HG02642 (cell line): ENCODE measurements around the gene FXYD2.
"Not testable (repeated sequence)": the region's sequence is repeated elsewhere in the genome, so short reads cannot be mapped to it uniquely, and the experiment has no call there.

ENCODE experiments used
- ATAC-seq: cut with Tn5 transposase; IDR thresholded peaks from one replicate; pipeline ENCODE4 v1.9.1; 2021; ENCODE audit warnings: mild to moderate bottlenecking; ENCODE audit not compliant: unreplicated experiment, poor library complexity

Gene FXYD2

DNA sequence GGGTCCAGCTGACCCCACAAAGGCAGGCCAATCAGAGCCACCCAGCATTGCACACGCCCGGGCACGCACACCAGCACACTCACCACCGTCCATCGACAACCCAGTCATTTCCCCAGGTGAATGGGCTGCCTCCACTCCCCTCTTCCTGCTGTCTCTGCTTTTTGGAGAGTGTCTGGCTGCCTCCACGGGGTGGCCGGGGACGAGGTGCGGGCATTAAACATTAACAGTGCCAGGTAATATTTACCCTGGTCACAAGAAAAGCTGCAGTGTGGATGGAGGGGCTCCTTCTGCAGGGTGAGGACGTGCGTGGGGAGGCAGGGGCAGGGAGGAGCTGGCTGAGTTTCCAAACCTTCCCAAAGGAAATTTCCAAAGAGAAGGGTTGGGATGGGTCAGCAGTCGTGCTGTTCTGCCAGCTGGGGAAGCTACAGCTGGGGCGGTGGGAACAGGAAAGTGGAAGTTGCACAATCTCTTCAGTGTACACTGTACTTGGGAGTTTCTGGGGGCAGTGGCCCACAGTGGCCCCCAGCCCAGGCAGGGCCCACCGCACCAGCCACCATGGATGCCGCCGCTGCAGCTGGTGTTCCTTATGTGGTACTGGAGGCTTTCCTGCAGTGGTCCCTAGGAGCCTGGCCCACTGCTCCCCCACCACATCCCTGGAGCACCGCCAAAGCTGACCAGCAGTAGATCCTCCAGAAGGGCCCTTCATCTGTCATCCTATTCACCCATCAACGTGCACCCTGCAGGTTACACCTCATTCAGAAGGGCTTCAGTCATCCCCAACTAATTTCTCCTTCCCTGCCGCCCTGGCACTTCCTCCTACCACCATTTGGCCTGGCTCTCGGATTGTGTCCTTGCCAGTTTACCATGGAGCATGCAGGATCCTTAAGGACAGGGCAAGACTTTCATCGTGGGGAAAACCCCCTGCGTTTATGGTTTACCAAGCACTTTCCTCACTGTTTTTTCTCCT, at the start of gene FXYD2:
FXYD2 (minus strand) TSS at position 174 of the 967 bp plus-strand sequence; CDS start at position 108, 66 bp downstream.
- ATAC-seq, result no peak

DNA sequence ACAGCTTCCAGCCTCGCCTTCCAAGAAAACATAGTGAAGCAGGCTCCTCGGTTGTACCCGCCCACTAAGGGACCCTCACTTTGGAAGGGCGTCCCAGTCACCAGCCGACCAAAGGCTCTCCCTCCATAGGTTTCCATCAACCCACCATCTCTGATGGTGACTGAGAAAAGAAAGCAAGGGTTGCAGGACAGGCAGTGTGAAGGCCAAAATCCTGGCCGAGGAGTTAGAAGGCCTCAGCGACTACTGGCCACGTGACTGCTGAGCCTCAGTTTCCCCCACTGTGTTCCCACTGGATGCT, 49.2 kb upstream of the FXYD2 start:
- ATAC-seq, result no peak

DNA sequence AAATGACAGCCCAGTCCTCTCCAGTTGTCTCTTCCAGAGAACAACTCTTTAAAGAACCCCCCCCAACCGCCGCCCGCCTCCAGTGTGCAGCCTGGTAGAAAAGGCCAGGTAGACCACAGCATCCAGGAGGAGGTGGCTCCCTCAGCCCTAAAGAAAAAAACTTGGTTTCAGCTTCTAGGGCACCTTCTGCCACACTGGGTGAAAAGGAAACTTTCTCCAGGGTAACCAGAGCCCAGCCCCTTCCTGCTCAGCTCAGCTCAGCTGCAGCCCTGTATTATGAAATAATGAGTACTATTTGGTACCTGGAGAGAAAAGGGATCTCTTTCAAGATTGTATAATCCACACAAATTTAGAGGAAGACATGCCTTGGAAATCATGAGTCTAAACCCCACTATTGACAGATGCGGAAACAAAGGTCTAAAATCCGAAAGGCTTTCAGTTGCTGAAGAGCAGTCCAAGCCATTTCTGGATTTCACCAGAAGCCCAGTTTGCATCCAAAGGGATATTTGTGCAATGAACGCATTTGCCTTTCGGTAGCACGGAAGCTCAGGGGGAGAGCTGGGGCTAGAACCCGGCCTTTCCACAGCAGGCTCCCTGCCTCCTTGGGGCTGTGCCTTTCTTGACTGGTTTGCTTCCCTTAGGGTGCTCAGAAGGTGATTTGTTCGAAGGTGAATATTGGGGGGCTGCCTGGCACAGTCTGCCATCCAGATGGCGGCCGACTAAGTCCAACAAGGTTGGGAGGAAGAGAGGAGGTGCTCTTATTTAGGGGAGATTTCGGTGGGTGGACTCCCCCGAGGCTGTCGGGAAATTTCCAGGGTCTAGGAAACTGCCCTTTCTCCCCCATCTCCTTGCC, 48.7 kb upstream of the FXYD2 start:
- ATAC-seq, result no peak

DNA sequence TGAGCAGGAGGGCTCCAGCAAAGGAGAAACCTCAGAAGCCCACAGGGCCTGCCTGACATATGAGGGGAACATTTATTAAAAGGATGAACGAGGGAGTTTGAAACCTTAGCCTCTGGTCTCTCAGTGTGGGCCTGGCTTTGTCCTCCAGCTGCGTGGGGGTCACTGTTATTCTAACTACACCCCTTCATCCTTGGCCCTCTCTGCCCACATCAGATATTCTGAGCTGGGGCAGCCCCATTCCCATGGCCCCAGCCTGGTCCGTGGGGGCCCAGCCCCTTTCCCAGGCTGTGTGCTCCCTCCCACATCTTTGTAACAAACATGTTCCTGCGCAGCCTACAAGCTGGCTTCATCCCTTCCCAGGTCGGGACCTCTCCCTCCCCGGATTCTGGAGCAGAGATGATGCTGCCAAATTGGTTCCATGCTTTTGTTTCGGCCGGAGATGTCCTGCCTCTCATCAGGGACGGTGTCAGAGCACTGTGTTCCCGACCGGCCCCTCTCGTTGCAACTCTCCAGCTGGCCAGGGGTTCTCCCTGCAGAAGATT, 47.9 kb upstream of the FXYD2 start:
- ATAC-seq, result no peak

DNA sequence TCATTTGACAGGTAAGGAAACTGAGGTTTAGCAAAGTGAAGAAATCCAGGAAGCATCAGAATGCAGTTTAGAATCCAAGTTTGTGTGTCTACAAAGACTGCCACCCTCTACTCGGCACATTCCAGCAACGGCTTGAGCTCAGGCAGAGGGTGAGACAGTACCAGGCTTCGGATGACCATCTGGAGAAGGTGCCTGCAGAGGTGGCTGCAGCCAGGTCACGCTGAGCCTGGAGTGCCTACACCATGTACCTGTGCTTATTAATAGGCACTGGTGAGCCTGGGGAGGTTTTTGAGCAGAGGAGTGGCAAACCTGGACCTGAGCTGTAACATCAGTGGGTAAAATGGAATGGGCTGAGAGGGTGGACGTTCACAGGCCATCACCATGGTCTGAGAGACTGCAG, 47.2 kb upstream of the FXYD2 start:
- no peak for ATAC-seq

DNA sequence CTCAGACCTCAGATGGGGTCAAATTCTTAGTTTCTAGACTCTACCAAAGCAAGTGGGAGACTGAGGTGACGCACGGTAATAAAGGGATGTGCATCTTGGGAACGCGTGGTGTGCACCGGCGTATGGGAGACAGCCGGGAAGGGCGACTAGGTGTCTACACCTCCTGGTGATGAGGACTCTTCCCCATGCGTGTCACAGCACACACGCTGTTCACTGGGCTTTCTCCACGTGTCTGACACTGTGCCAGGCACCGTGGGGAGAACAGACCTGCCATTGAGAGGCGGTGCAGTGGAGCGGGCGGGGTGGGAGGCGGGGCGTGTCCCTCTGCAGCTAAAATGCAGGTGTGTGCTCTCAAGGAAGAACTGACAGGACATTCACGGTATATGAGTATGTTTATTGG, 46.6 kb upstream of the FXYD2 start:
- ATAC-seq, result no peak

DNA sequence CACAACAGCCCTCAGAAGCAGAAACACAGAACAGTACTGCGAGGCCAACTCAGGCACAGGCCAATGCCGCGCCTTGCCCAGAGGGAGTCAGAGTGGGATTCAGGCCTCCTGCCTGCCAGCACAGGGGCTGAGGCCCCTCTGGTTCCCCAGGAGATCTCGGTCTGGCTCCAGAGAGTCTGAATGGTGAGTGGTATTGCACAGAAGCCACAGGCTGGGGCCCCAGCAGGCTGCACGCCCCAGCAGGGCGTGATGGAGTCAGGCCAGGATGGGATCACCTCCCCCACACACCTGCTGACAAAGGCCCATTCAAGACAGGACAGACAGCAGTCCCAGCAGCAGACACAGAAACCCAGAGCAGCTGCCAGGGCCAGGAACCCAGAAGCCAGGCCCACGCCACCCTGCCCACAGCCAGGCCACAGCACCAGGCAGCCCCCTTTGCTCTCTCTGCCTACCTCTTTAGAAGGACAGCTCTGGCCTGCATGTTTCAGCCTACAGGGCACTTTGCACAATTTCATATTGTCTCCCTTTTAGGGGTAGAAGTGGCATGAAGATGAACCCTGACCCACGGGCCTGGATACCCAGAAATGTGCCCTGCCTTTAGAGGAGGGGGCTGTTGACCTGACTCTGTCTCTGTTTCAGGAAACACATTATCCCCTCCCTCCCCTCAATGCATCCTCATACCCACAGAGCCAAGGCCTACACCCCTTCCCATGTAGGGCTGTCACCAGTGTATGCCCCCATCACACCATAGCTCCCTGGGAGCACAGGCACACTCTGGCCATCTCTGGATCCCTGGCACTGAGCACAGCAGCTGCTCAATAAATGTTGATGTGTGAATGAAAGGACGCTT, 45.8 kb upstream of the FXYD2 start:
- ATAC-seq, result no peak

DNA sequence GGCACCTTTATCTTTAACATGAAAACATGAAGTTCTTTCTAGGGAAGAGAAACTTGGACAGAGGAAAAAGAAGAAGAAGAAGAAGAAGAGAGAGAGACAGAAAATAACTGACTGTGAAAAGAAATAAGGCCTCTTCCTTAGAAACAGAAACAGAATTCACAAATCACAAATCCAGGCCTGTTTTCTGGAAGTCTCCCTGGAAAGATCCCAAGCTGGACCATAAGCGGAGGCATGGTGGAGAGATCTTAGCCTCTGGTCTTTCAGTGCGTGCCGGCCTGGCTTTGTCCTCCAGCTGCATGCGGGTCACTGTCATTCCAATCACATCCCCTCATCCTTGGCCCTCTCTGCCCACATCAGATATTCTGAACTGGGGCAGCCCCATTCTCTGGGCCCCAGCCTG, 45.1 kb upstream of the FXYD2 start:
- no peak for ATAC-seq

DNA sequence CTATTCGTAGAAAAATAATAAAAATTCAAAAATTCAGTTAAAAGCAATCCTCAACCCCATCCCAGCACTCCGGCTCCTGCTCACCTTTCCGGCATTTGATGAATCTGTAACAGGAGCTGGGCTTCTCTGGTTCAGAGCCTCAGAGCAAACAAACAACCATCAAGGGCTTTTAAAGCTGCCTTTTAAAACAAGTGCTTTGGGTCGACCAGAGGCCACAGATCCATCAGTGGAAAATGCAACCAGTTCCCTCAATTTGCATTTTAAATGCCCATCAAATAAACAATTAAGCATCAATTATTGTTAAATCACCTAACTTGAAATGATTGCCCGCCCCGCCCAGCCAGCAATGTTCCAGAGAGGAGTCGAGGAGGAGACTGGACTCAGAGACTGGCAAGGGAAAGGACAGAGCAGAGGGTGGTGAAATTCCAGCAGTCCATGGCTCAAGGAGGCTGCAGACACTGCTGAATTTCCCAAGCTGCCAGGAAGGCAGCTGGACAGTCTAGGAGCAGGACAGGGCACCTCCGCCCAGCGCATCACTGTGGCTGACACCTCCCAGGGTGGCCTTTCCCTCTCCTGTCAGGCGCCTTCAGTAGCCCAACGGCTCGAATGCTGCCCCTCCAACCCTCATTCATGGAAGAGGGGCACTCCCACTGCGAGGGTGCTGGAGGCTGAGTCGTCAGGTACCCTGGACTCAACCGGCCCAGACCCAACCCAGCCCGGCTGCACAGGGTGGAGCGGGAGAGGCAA, 44.4 kb upstream of the FXYD2 start:
- ATAC-seq, result no peak

DNA sequence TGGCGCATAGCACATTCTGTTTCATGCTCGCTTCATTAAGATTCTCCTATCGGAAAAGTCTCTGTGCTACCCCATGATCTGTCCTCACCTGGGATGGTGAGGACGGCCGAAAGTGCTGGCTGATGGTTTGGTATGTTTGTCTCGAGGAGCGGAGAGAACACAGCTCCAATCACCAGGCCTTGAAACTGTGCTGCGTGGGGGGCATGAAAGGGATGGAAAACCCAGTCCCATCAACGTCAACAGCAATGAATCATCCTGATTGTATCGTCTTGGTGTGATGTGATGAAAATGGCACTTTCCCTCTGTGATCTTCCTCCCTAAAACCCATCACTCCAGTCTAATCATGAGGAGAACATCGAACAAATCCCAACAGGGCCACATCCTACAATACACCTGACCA, 43.5 kb upstream of the FXYD2 start:
- no peak for ATAC-seq

DNA sequence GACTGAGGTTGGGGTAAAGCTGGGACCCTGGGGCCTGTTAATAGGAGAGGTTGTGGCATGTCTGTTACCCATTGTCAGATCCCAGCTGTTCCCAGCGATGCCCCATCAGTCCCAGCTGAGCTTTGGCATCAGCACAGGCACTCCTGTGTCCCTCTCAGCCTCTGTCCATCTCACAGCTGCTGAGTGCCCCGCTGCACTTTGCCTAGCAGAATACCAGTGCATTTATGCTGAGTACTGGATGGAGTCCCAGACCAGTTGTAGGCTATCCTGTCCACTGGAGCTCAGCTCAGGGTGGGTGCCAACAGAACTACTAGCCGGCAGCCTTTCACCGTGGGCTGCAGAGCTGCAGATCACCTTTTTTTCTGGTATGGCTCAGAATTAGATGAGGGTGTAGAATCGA, 42.0 kb upstream of the FXYD2 start:
- ATAC-seq, result no peak

DNA sequence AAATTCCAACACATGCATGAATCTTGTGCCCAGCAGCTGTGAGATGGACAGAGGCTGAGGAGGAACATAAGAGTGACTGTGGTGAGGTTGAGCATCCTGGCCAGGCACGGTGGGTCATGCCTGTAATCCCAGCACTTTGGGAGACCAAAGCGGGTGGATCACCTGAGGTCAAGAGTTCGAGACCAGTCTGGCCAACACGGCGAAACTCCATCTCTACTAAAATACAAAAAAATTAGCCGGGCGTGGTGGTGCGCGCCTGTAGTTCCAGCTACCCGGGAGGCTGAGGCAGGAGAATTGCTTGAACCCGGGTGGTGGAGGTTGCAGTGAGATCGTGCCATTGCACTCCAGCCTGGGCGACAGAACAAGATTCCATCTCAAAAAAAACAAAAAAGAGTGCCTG, 41.0 kb upstream of the FXYD2 start:
- not testable (repeated sequence) for ATAC-seq

DNA sequence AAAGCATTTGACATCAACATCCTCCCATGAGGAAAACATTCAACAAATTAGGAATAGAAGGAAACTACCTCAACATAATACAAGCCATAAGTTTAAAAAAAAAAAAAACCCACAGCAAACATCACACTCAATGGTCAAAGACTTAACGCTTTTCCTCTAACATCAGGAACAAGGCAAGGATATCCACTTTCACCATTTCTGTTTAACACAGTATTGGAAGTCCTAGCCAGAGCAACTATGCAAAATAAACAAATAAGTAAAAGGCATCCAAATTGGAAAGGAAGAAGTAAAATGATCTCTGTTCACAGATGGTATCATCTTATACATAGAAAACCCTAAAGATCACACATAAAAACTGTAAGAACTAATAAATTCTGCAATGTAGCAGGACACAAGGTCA, 38.8 kb upstream of the FXYD2 start:
- no peak for ATAC-seq

DNA sequence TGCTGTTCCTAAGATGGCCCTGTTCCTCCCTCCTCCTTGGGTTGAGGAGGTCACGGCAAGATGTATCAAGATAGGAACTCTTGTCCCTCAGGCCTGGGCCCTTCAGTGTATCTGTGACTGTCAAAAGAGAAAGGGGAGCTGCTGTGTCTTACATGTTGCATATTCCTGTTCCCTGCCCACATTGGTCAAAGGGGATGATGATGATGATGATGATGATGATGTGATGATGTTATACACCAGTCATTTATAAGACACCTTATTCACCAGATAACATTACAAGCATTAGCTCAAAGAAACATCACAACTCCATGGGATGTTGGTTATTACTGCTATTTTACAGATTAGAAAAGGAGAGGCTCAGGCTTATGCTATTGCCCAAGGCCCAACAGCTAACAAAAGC, 38.2 kb upstream of the FXYD2 start:
- ATAC-seq, result no peak

DNA sequence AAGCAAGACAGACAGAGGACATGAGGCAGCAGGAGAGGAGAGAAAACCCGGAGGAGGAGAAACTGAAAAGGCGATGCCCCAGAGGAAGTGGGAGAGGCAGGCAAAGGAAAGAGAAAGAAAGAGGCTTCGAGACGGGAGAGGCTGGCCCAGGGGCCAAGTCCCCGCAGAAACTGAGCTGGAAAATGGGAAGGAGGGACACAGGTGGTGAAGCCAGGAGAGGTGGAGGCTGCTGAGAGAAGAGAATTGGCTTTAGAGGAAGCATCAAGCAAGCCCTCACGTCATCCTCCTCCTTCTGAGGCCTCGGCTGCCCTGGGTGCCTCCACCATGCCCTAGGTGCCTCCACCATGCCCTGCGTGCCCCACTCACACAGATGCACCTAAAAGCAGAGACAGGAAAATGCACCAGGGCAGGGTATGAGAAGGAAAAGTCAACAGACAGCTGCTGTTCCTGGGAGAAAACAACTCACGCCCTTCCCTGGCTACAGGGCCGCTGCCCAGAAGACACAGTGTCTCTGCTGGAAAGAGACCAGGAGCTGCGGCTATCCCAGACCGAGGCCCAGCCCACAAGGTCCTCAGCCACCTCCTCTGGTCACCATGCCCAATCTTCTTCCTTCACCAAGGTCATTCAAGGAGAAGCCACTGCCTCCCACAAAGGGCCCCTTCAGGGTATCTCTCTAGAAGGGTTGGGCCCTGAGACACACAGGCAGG, 37.6 kb upstream of the FXYD2 start:
- no peak for ATAC-seq

DNA sequence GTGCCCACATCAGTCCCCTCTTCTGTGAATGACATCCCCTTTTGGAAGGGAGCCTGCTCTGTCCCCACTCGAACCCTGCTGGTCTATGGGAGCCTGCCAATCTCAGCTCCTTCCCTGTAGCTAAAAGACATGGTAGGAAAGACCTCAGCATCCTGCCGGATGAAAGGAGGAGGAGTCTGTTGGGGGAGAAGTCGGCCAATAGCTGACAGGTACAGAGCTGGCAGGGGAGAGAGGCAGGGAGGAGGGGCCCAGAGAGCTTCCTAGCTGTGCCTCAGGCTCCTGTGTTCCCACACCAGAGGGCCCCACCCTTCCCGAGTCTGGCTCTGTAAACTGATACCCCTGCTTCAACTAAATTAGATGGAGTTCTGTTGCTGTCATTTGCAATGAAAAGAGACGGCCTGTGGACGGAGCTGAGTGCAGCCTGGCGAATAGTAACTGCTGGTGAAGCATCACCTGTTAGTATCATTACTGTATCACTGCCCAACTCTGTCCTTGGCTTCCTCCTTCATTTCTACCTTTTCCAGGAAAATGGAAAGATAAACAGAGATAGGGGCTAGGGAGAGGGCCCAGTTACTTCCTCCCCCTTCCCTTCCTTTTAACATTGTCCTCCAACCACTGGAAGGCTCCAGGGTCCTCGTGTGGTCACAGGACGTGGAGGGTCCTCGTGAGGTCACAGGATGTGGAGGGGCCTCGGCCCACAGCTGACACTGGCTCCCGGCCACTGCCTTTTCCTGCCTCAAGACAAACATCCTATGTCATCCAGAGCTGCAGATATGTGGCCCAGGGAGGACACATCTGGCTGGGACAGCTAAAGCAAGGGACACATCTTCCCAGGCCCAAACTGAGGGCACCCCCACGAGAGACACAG, 36.8 kb upstream of the FXYD2 start:
- no peak for ATAC-seq

DNA sequence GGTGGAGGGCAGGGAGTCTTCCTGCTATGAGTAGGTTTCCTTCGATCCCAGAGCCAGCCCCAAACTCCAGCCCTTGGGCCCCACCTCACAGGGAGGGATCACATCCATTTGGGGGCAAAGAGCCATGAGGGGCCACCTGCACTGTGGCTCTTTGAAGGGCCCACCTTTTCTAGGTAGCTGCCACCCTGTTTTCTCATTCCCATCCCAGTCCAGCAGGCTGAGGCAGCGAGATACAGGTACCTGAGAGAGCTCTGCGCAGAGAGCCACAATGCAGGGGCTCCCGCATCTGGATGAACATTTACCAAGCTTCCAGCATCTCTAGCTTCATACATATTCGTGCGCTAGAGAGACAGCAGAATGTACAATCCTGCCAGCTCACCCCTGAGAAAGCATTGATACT, 35.6 kb upstream of the FXYD2 start:
- no peak for ATAC-seq

DNA sequence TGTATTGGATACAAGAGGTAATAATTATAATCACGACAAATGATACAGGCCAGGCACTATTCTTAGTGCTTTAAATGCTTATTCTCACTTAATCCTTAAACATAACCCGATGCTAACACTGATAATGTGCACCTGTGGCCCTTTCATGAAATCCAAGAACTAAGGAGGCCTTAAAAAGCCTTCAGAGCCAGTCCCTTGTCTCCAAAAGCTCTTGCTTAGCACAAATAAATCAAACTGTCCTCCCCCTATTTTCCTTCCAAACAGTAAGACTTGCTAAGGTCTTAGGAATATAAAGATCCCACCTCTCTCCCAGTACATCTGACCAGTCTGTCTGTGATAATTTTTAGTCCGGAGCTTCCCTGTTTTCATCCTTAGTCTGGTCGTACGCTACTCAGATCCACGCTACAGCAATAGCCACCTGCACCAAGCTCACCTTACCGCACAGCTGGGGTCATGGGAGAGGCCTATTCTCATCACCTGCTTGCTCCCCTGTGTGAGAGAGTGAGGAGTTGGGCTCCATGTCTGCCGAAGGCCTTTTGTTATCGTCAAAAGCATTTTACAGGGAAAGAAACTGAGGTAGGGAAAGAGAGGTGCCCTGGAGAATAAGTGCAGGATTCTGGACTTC, 35.1 kb upstream of the FXYD2 start:
- ATAC-seq, result no peak
